HTERT RPE-1 (cell line): ENCODE results near the gene SHOC1.
"Not testable (repeated sequence)": the region's sequence is repeated elsewhere in the genome, so short reads cannot be mapped to it uniquely, and the experiment has no call there.

ENCODE experiments used
- in situ Hi-C: fragments of 300-500 bp; cut with MboI; formaldehyde crosslinking; loops from 4 replicates; pipeline ENCODE4 v1.14.3; 2020; ENCODE audit warnings: low sequenced_read_pairs

The SHOC1 gene

GRCh38 chr9:111805830-111806241 is 11.1 kb upstream of the SHOC1 start:
- in situ Hi-C loops = no loop called here

GRCh38 chr9:111805262-111805661 is 10.5 kb upstream of the SHOC1 start:
- in situ Hi-C loops = no loop called here

- in situ Hi-C loops = no loop called here
Measured at GRCh38 chr9:111804636-111805035, 9.9 kb upstream of the SHOC1 start.

GRCh38 chr9:111803924-111804323 is 9.2 kb upstream of the SHOC1 start:
- in situ Hi-C loops = no loop called here

- in situ Hi-C loops = no loop called here
Measured at GRCh38 chr9:111799915-111800526, 5.3 kb upstream of the SHOC1 start.

- in situ Hi-C loops = no loop called here
Measured at GRCh38 chr9:111799506-111799905, 4.8 kb upstream of the SHOC1 start.

GRCh38 chr9:111798786-111799185 is 4.0 kb upstream of the SHOC1 start:
- in situ Hi-C loops = no loop called here

- in situ Hi-C loops = no loop called here
Measured at GRCh38 chr9:111795557-111795839, 761 bp upstream of the SHOC1 start.

- in situ Hi-C loops = not testable (repeated sequence)
Measured at GRCh38 chr9:111791821-111792220, 2.9 kb downstream of the SHOC1 start.

- in situ Hi-C loops = no loop called here
Measured at GRCh38 chr9:111789881-111790280, 4.9 kb downstream of the SHOC1 start.

- in situ Hi-C loops = no loop called here
Measured at GRCh38 chr9:111783857-111784256, 10.9 kb downstream of the SHOC1 start.

GRCh38 chr9:111783424-111783823 is 11.3 kb downstream of the SHOC1 start:
- in situ Hi-C loops = no loop called here

- in situ Hi-C loops = loop anchor here (25.0 kb wide), 1 partner anchor 321 kb away; no protein-coding TSS in a partner anchor
Measured at GRCh38 chr9:111766066-111766465, 28.7 kb downstream of the SHOC1 start.

- in situ Hi-C loops = loop anchor here (25.0 kb wide), 1 partner anchor 325 kb away; no protein-coding TSS in a partner anchor
Measured at GRCh38 chr9:111762556-111762955, 32.2 kb downstream of the SHOC1 start.

- in situ Hi-C loops = loop anchor here (25.0 kb wide), 1 partner anchor 327 kb away; no protein-coding TSS in a partner anchor
Measured at GRCh38 chr9:111759762-111760639, 34.7 kb downstream of the SHOC1 start.

GRCh38 chr9:111754800-111755199 is 39.9 kb downstream of the SHOC1 start:
- in situ Hi-C loops = loop anchor here (25.0 kb wide), 1 partner anchor 333 kb away; no protein-coding TSS in a partner anchor

- in situ Hi-C loops = loop anchor here (25.0 kb wide), 1 partner anchor 335 kb away; no protein-coding TSS in a partner anchor
Measured at GRCh38 chr9:111752455-111752854, 42.3 kb downstream of the SHOC1 start.
